ENCODE data around the gene RGS3.

GRCh38 chr9:113482991-113483675 lies 19.6 kb downstream of the RGS3 start:
- TF ChIP-seq CTCF (IDR thresholded peaks at IDR 0.05 in 8 of 11, conservative IDR thresholded peaks at IDR 0.05 in 3 of 11): no peak
- TF ChIP-seq POLR2AphosphoS5 (IDR thresholded peaks at IDR 0.05): no peak
